ENCODE measurements around the gene TFEB.
A peak's percentile ranks its signal among the peaks of the same experiment; 100 is the strongest.
"Not testable (repeated sequence)": the region's sequence is repeated elsewhere in the genome, so short reads cannot be mapped to it uniquely, and the experiment has no call there.

The TFEB gene

DNA sequence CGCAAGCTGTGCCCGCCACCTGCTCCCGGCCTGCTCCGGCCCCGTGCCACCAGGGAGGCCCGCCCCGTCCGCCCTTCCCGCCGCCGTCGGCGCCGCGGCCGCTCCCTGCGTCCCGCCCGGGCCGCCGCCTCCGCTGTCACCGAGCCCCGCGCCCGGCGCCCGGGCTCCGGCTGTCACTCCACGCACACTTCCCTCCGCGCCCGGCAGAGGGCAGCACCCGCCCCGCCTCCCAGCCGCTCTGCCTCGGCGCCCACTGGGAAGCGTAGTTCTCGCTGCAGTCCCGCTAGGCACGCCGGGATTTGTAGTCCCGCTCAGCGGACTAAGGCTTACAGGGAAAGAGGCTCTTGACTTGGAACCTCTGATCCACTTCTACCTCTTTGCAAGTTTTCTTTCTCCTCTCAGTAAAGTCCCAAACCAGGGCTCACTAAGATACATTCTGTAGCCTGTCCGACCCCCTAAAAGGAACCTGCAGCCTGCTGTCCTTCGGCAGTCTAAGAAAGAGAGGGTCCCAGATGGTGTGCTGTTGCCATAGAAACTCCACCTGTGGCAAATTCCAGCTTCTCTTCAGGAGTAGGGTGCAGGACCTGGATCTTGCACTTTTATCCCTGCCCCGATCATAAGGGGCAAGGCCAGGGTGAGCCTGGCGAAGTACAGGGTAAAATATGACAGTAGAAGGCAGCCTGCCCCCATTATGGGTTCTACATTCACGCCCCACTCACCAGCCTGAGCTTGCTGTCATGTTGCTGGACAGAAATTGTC, at the start of gene TFEB:
TFEB (minus strand) TSS at position 182 of the 759 bp plus-strand sequence. CDS start 44,395 bp downstream, outside the sequence.
- DNase-seq: peak; percentile 92 to 94

- no peak for DNase-seq
Observed at GRCh38 chr6:41784581-41785171, 49.3 kb upstream of the TFEB start.

DNA sequence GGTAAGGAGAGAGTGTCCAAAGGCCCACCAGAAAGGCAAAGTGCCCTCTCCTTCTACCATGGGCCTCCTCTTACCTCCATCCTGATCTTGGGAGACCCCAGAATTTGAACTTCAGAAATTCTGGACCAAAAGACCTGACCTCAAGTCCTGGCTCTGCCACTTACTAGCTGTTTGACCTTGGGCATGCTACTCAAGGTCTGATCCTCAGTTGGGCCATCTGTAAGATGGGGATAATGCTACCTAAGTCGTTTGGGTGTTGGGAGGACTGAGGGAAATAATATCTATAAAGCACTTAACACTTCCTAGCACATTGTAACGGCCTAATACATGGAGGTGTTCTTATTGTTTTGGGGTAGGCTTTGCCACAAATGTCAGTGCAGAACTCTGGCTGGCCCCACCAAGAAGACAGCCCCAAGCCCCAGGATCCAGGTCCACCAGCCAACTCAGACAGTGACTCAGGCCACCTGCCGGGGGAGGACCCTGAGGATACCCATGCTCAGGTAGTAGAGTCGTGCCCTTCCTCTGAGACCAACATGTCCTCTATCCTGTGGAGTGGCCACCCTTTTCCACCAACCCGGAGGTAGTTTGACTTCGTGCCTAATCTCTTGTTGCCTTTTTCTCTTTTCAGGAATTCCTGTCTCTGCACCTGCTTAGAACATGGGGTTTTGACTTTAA, 47.8 kb upstream of the TFEB start:
- DNase-seq: no peak

GRCh38 chr6:41781366-41781730, 45.9 kb upstream of the TFEB start:
- DNase-seq: no peak

DNA sequence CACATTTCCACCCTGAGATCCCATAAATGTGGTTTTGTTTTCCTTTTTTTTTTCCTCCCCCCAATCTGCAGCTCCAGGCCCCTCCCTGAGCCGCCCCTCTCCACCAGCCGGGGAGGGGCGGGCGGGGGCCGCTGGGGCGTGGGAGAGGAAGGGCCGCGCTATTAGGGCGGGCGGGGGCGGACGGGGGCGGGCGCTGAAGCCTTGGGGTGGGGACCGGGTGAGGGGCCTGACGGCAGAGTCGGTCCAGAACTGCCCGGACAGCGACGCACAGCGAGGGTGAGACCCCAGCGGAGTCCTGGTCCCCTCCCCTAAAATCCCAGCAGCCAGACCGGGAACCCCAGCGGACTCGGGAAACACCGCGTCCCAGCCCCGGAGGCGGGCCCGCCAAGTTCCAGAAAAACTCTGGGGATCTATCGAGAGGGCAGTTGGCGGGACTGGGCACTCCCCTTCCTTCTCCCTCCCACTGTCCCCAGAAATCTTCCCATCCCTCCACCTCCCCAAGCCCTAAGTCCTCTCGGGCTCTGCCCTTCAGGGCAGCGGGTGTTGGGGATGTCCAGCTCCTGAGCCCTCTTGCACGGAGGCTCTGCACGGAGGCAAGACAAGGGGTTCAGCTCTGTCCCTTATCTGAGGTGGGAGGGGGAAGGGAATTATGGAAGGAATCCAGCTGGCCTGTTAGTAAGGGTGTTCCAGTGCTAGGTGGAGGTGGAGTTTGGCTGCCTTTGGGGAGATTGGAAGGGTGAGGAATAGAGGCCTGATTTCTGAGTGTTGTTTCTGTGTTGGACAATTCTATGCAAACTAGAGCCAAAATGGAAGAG, 45.4 kb upstream of the TFEB start, which contains the start of gene PRICKLE4:
PRICKLE4 (plus strand) TSS at position 232 of the 815 bp plus-strand sequence. CDS start 2,692 bp downstream, outside the sequence.
- DNase-seq: no peak

- peak; percentile 97 to 99 for DNase-seq
Observed at GRCh38 chr6:41779788-41780550, 44.6 kb upstream of the TFEB start, which contains the start of gene FRS3. TSS of gene FRS3 (minus strand) at chr6:41779900. CDS start at chr6:41776987, 2,913 bp downstream.

DNA sequence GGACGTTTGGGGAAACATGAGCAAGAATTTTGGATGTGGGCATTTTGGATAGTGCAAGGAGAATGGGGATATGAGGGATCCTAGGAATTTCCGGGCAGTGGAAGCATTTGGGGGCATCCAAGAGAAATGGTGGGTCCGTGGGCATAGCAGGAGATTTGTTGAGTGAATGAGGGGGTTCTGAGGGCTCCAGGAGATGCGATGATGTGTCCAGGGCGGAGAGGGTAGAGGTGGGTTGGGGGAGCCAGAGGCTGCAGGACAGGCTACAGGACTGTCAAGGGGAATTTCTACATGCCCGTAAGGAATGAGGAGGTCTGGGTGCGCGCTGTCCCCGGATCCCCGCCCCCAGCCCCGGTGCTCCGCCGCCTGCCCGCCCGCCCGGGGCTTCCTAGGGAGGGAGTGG, 43.9 kb upstream of the TFEB start:
- DNase-seq: no peak

- no peak for DNase-seq
Observed at GRCh38 chr6:41778895-41779294, 43.5 kb upstream of the TFEB start.

DNA sequence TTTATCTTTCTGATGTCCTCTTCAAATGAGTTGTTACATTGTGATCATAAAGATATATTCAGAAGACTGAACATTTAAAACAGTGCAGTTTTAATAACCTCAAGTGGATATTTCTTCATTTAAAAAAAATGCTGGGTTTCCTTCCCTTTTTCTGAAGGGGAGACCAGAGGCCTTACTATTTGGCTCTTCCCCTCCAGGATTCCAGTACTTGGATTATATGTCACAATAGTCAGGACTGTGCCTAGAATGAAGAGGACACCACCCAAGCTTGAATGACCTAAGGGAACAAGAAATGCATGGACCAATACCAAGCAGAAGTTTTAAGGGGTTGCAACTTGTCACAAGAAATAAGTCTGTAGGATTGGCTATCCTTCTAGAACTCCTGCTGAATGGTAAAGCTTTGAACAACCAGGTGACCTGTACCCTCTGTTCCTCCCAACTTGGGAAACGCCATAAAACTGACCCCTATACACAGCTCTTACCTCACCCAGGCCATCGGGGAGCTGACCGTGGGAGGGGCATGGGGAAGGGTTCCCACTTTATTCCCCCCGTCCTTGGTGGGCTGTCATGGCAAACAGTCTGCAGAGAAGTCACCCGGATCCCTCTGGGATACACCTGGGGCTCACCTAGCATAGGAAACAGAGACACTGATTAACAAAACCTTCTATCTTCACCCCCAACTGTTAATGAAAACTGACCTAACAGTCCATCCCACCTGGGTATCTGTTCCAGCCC, 42.3 kb upstream of the TFEB start:
- no peak for DNase-seq

GRCh38 chr6:41775293-41775882, 40.0 kb upstream of the TFEB start:
- no peak for DNase-seq

- DNase-seq: no peak
Observed at GRCh38 chr6:41774841-41775240, 39.4 kb upstream of the TFEB start.

GRCh38 chr6:41771058-41771983, 35.9 kb upstream of the TFEB start:
- no peak for DNase-seq

GRCh38 chr6:41770381-41771057, 35.1 kb upstream of the TFEB start:
- DNase-seq: no peak

GRCh38 chr6:41769376-41769775, 34.0 kb upstream of the TFEB start:
- no peak for DNase-seq

- DNase-seq: no peak
Observed at GRCh38 chr6:41768545-41769308, 33.3 kb upstream of the TFEB start.

DNA sequence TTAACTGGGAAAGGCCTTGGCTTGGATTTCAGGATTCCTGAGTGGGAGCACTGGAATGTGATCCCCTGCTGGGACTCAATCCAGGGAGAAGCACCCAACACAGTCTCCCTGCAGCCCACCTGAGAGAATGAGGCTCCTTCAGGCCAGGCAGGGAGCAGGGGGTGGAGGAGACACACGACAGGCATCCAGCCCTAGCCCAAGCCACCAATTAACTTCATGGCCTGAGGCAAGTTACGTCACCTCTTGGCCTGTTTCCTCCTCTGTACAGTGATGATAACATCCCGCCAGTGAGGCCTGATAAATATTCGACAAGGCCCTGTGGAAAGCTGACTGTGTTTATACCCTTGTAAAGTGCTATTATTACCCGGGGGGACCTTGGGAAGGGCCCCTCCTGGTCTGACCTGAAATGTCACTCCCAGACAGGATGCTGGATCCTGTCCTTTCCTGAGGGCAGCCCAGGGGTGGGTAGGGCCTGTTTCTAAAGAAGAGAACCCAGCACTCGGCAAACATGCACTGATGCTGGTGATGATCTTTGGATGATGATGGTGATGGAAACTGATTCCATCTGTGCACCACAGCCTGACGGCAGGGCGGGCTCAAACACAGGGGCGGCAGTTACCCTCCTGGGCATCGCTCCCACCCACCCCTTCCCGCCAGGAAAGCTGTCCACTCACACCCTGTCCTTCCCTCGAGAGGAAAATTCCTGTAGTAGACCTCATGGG, 31.9 kb upstream of the TFEB start:
- DNase-seq: no peak

DNA sequence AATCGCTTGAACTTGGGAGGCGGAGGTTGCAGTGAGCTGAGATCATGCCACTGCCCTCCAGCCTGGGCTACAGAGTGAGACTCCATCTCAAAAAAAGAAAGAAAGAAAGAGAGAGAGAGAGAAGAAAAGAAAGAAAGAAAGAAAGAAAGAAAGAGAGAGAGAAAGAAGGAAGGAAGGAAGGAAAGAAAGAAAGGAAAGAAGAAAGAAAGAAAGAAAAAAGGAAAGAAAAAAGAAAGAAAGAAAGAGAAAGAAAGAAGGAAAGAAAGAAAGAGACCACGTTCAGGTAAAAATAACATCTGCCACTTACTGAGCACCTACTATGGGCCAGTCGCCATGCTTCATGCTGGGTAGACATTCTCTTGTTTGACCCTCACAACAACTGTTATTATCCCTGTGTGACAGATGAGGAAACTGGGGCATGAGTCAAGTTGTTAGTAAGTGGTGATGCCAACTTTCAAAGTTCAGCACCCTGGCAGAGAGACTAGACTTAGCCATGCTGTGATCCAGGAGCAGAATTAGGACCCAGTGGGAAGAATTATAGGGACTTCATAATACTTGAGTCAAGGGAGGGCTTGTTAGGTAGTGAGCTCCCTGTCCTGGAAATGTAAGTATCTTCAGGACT, 30.7 kb upstream of the TFEB start:
- not testable (repeated sequence) for DNase-seq
